Femur (tissue), 1 donor: ENCODE results near the gene FANCF.
A peak's percentile ranks its signal among the peaks of the same experiment; 100 is the strongest.

Source experiments
- DNase-seq: peaks from one replicate; pipeline ENCODE4 v3.0.0-alpha.2; 2017

Gene FANCF

GRCh38 chr11:22624742-22625447 is 728 bp downstream of the FANCF start:
- peak; percentile 80 for DNase-seq

DNA sequence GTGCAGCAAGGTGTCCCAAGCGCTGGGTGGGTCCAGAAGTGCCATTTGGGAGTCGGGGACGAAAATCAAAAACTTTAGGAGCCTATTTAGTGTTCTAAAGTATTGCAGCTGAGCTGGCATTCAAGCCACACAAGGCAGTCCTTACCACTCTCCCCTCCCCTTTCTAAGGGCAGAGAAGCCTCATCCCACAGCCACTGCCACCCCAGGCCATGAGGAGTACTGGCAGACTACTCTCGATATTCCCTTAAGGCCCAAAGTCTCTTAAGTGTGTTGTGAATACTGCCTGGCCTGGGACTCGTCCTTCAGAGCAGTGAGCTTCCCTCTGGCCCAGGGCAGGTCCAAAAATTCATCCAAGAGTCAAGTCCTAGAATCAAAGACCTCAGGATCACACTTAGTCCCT is 7.8 kb downstream of the FANCF start:
- DNase-seq: no peak

GRCh38 chr11:22603933-22604332 is 21.7 kb downstream of the FANCF start:
- DNase-seq: no peak

GRCh38 chr11:22602504-22602903 is 23.1 kb downstream of the FANCF start:
- DNase-seq: no peak

GRCh38 chr11:22599458-22599857 is 26.2 kb downstream of the FANCF start:
- no peak for DNase-seq

- no peak for DNase-seq
Measured at GRCh38 chr11:22597062-22597461, 28.6 kb downstream of the FANCF start.

DNA sequence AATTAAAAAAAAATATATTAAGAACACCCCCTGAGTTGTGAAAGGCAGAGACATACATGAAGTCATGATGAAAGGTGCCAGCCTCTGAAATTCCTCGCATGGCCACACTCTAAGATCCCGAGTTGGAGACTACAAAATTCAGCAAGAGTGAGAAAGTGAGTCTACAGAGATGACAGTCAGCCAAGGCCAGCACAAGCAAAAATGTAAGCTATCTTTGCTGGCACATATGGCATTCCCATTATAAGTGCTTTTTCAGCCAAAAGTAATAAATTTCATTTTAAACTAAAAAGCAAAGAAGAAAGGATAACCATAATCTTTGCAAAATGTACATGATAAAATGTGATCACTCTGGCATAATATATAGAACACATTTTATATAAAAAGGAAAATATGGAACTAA is 40.6 kb downstream of the FANCF start:
- DNase-seq: no peak

DNA sequence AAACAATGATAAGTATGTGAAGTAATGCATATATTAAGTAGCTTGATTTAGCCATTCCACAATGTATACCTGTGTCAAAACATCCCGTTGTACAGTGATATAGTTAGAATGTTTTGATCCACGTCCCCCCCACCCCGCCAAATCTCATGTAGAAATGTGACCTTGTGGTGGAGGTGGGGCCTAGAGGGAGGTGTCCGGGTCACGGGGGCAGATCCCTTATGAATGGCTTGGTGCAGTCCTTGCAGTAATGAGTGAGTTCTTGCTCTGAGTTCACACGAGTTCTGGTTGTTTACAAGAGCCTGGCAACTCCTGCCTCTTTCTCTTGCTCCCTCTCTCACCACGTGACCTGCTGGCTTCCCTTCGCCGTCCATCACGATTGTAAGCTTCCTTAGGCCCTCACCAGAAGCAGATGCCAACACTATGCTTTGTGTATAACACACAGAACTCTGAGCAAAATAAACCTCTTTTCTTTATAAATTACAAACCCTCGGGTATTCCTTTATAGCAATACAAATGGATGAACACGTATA is 41.6 kb downstream of the FANCF start:
- no peak for DNase-seq

- DNase-seq: no peak
Measured at GRCh38 chr11:22582151-22582410, 43.5 kb downstream of the FANCF start.

- DNase-seq: no peak
Measured at GRCh38 chr11:22581354-22582150, 44.1 kb downstream of the FANCF start.

GRCh38 chr11:22577854-22578253 is 47.8 kb downstream of the FANCF start:
- DNase-seq: no peak
